Activated CD4-positive, alpha-beta T cell treated with anti-CD3 and anti-CD28 coated beads, Interleukin-2, amount 10 ng/mL, durations not matched to agents 24 days and 14 days (primary cell): ENCODE results near the gene DLG2. TPM values are rescaled to one million over a fixed set of nuclear protein-coding genes. Genes with fewer than 3 reads are reported as not detected.

Experiments used
- DNase-seq: peaks from one replicate; pipeline ENCODE4 v3.0.0; 2022
- H3K27ac Mint-ChIP-seq: one replicate; pipeline ENCODE4 v1.8.0; 2022; ENCODE audit warnings: mild to moderate bottlenecking, mixed read lengths
- H3K27me3 Mint-ChIP-seq: one replicate; pipeline ENCODE4 v1.8.0; 2022; ENCODE audit warnings: mixed read lengths
- H3K36me3 Mint-ChIP-seq: one replicate; pipeline ENCODE4 v1.8.0; 2022; ENCODE audit warnings: low read depth, mild to moderate bottlenecking, mixed read lengths
- H3K4me1 Mint-ChIP-seq: one replicate; pipeline ENCODE4 v1.8.0; 2021; ENCODE audit warnings: mixed read lengths
- H3K4me3 Mint-ChIP-seq: one replicate; pipeline ENCODE4 v1.8.0; 2022; ENCODE audit warnings: mild to moderate bottlenecking, moderate library complexity, mixed read lengths
- H3K9me3 Mint-ChIP-seq: one replicate; pipeline ENCODE4 v1.8.0; 2021; ENCODE audit warnings: mixed read lengths
- intact Hi-C: fragments of 100-400 bp; cut with micrococcal nuclease; formaldehyde crosslinking; loops from one replicate; pipeline ENCODE4 v1.15.1; 2023
- total RNA-seq: library from RNA; stranded (reverse); gene quantifications from 2 replicates; pipeline ENCODE4 v1.2.3, GENCODE V29; 2022

The DLG2 gene
- total RNA-seq, 1 donor from 2014 or later = 1.0 TPM

- Mint-ChIP-seq H3K27ac (no peak overlapping the region), H3K36me3 (no peaks in the 10 kb centered on the region), H3K4me3 (no peak overlapping the region), H3K9me3 (no peaks in the 10 kb centered on the region), H3K27me3 (no peaks in the 10 kb centered on the region), H3K4me1 (no peaks in the 10 kb centered on the region)
- intact Hi-C loops = no loop called here
- DNase-seq = no peak
Observed at GRCh38 chr11:84626256-84626655, 1000.9 kb downstream of the DLG2 start.

- Mint-ChIP-seq H3K36me3 (no peaks in the 10 kb centered on the region), H3K27ac (no peak overlapping the region), H3K4me1 (no peaks in the 10 kb centered on the region), H3K4me3 (no peak overlapping the region), H3K9me3 (peaks cover 2% of the 10 kb centered on the region), H3K27me3 (no peaks in the 10 kb centered on the region)
- intact Hi-C loops = no loop called here
- DNase-seq = no peak
Observed at GRCh38 chr11:84612645-84613044, 1014.5 kb downstream of the DLG2 start.

- Mint-ChIP-seq H3K36me3 (no peaks in the 10 kb centered on the region), H3K4me3 (no peak overlapping the region), H3K27ac (no peak overlapping the region), H3K4me1 (no peaks in the 10 kb centered on the region), H3K9me3 (no peaks in the 10 kb centered on the region), H3K27me3 (no peaks in the 10 kb centered on the region)
- intact Hi-C loops = no loop called here
- no peak for DNase-seq
Observed at GRCh38 chr11:84608837-84609196, 1018.3 kb downstream of the DLG2 start.

- intact Hi-C loops = no loop called here
- no peaks in the 10 kb centered on the region for H3K27me3 Mint-ChIP-seq
- H3K4me3 Mint-ChIP-seq = no peak overlapping the region
- no peaks in the 10 kb centered on the region for H3K4me1 Mint-ChIP-seq
- H3K9me3 Mint-ChIP-seq = no peaks in the 10 kb centered on the region
- no peak overlapping the region for H3K27ac Mint-ChIP-seq
- no peak for DNase-seq
- H3K36me3 Mint-ChIP-seq = no peaks in the 10 kb centered on the region
Observed at GRCh38 chr11:84607975-84608836, 1018.9 kb downstream of the DLG2 start.

GRCh38 chr11:84594602-84595001 is 1032.5 kb downstream of the DLG2 start:
- no peaks in the 10 kb centered on the region for H3K36me3 Mint-ChIP-seq
- H3K27ac Mint-ChIP-seq = no peak overlapping the region
- H3K9me3 Mint-ChIP-seq = no peaks in the 10 kb centered on the region
- no peaks in the 10 kb centered on the region for H3K4me1 Mint-ChIP-seq
- DNase-seq = no peak
- intact Hi-C loops = no loop called here
- no peaks in the 10 kb centered on the region for H3K27me3 Mint-ChIP-seq
- no peak overlapping the region for H3K4me3 Mint-ChIP-seq

GRCh38 chr11:84590106-84590505 is 1037.0 kb downstream of the DLG2 start:
- H3K9me3 Mint-ChIP-seq = no peaks in the 10 kb centered on the region
- no peaks in the 10 kb centered on the region for H3K36me3 Mint-ChIP-seq
- no peaks in the 10 kb centered on the region for H3K27me3 Mint-ChIP-seq
- no peak overlapping the region for H3K27ac Mint-ChIP-seq
- no peak overlapping the region for H3K4me3 Mint-ChIP-seq
- no peaks in the 10 kb centered on the region for H3K4me1 Mint-ChIP-seq
- intact Hi-C loops = no loop called here
- no peak for DNase-seq

GRCh38 chr11:84588131-84588829 is 1038.9 kb downstream of the DLG2 start:
- no peaks in the 10 kb centered on the region for H3K27me3 Mint-ChIP-seq
- H3K4me1 Mint-ChIP-seq = no peaks in the 10 kb centered on the region
- H3K9me3 Mint-ChIP-seq = no peaks in the 10 kb centered on the region
- H3K4me3 Mint-ChIP-seq = no peak overlapping the region
- H3K36me3 Mint-ChIP-seq = no peaks in the 10 kb centered on the region
- DNase-seq = no peak
- intact Hi-C loops = no loop called here
- no peak overlapping the region for H3K27ac Mint-ChIP-seq

GRCh38 chr11:84583106-84583505 is 1044.0 kb downstream of the DLG2 start:
- no peaks in the 10 kb centered on the region for H3K9me3 Mint-ChIP-seq

GRCh38 chr11:84581083-84581482 is 1046.1 kb downstream of the DLG2 start:
- no peaks in the 10 kb centered on the region for H3K4me1 Mint-ChIP-seq
- no peaks in the 10 kb centered on the region for H3K27me3 Mint-ChIP-seq
- no peaks in the 10 kb centered on the region for H3K36me3 Mint-ChIP-seq
- no peak for DNase-seq
- intact Hi-C loops = no loop called here
- H3K27ac Mint-ChIP-seq = no peak overlapping the region
- no peak overlapping the region for H3K4me3 Mint-ChIP-seq
- H3K9me3 Mint-ChIP-seq = no peaks in the 10 kb centered on the region

More at GRCh38 chr11:84583106-84583505, 1044.0 kb downstream of the DLG2 start:
- intact Hi-C loops = no loop called here
- H3K36me3 Mint-ChIP-seq = no peaks in the 10 kb centered on the region
- no peak overlapping the region for H3K4me3 Mint-ChIP-seq
- DNase-seq = peak; percentile 30
- H3K27me3 Mint-ChIP-seq = no peaks in the 10 kb centered on the region
- no peak overlapping the region for H3K27ac Mint-ChIP-seq
- H3K4me1 Mint-ChIP-seq = no peaks in the 10 kb centered on the region

GRCh38 chr11:84580428-84580827 is 1046.7 kb downstream of the DLG2 start:
- Mint-ChIP-seq H3K4me1 (no peaks in the 10 kb centered on the region), H3K9me3 (no peaks in the 10 kb centered on the region), H3K36me3 (no peaks in the 10 kb centered on the region), H3K27ac (no peak overlapping the region), H3K4me3 (no peak overlapping the region), H3K27me3 (no peaks in the 10 kb centered on the region)
- peak; percentile 44 for DNase-seq
- intact Hi-C loops = no loop called here

- Mint-ChIP-seq H3K4me1 (no peaks in the 10 kb centered on the region), H3K27me3 (no peaks in the 10 kb centered on the region), H3K4me3 (no peak overlapping the region), H3K27ac (no peak overlapping the region), H3K9me3 (no peaks in the 10 kb centered on the region), H3K36me3 (no peaks in the 10 kb centered on the region)
- DNase-seq = no peak
- intact Hi-C loops = no loop called here
Observed at GRCh38 chr11:84573868-84574267, 1053.3 kb downstream of the DLG2 start.

- no peaks in the 10 kb centered on the region for H3K36me3 Mint-ChIP-seq
- H3K9me3 Mint-ChIP-seq = no peaks in the 10 kb centered on the region
- DNase-seq = no peak
- intact Hi-C loops = loop anchor here (10.0 kb wide), 2 partner anchors 732 to 1882 kb away; no protein-coding TSS in a partner anchor
- H3K4me1 Mint-ChIP-seq = no peaks in the 10 kb centered on the region
- H3K27ac Mint-ChIP-seq = no peak overlapping the region
- no peak overlapping the region for H3K4me3 Mint-ChIP-seq
- H3K27me3 Mint-ChIP-seq = no peaks in the 10 kb centered on the region
Observed at GRCh38 chr11:84566671-84567070, 1060.5 kb downstream of the DLG2 start.

GRCh38 chr11:84564867-84565184 is 1062.3 kb downstream of the DLG2 start:
- H3K9me3 Mint-ChIP-seq = no peaks in the 10 kb centered on the region
- H3K27ac Mint-ChIP-seq = no peak overlapping the region
- H3K27me3 Mint-ChIP-seq = no peaks in the 10 kb centered on the region
- no peaks in the 10 kb centered on the region for H3K36me3 Mint-ChIP-seq
- no peak overlapping the region for H3K4me3 Mint-ChIP-seq
- intact Hi-C loops = loop anchor here (1.0 to 10.0 kb wide), 3 partner anchors 181 to 1880 kb away; no protein-coding TSS in a partner anchor
- no peak for DNase-seq
- H3K4me1 Mint-ChIP-seq = no peaks in the 10 kb centered on the region

- intact Hi-C loops = loop anchor here (1.0 to 10.0 kb wide), 3 partner anchors 180 to 1880 kb away; no protein-coding TSS in a partner anchor
- no peak overlapping the region for H3K4me3 Mint-ChIP-seq
Observed at GRCh38 chr11:84564180-84564866, 1062.8 kb downstream of the DLG2 start.

More at GRCh38 chr11:84564180-84564866, 1062.8 kb downstream of the DLG2 start:
- Mint-ChIP-seq H3K9me3 (no peaks in the 10 kb centered on the region), H3K27ac (no peak overlapping the region), H3K27me3 (no peaks in the 10 kb centered on the region), H3K4me1 (no peaks in the 10 kb centered on the region), H3K36me3 (no peaks in the 10 kb centered on the region)
- peak; percentile 73 for DNase-seq
